T-helper 1 cell (primary cell): ENCODE measurements around the gene SRXN1.
"Not testable (repeated sequence)": the region's sequence is repeated elsewhere in the genome, so short reads cannot be mapped to it uniquely, and the experiment has no call there.

Experiments
- DNase-seq, 5 donors: peaks; one replicate each; pipeline ENCODE4 v3.0.0-alpha.2; 2012 to 2020
- total RNA-seq, 4 donors: gene quantifications; one replicate each; lab custom pipeline; 2026; lab: John Stamatoyannopoulos, UW

SRXN1 gene
- total RNA-seq = 0 reads per million in 4 donors

DNA sequence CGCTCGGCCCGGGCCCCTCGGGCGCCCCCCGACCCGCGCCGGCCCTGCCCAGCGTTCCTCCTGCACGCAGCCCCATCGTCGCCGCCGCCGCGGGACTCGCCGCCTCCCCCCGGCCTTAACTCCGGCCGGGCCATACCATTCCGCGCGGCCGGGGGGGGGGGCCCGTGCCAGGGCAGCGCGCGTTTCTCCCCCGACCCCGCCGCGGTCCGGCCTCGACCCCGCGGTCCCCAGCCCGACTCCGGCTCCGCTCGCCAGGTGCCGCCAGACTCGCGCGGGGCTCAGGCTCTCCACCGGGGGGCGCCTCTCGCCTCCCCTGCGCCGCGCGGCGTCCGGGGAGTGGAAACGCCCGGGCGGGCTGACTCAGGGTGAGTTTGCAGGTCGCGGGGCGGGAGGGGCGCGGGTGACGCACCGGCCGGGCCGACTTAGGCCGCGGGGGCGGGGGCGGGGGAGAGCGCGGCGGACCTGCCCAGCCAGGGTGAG lies at the start of gene SRXN1:
TSS of gene SRXN1 (minus strand) at position 91 of the 480 bp plus-strand sequence. CDS start at position 76, 15 bp downstream.
- DNase-seq = peak; percentile 60 to 82 (median 63)

DNA sequence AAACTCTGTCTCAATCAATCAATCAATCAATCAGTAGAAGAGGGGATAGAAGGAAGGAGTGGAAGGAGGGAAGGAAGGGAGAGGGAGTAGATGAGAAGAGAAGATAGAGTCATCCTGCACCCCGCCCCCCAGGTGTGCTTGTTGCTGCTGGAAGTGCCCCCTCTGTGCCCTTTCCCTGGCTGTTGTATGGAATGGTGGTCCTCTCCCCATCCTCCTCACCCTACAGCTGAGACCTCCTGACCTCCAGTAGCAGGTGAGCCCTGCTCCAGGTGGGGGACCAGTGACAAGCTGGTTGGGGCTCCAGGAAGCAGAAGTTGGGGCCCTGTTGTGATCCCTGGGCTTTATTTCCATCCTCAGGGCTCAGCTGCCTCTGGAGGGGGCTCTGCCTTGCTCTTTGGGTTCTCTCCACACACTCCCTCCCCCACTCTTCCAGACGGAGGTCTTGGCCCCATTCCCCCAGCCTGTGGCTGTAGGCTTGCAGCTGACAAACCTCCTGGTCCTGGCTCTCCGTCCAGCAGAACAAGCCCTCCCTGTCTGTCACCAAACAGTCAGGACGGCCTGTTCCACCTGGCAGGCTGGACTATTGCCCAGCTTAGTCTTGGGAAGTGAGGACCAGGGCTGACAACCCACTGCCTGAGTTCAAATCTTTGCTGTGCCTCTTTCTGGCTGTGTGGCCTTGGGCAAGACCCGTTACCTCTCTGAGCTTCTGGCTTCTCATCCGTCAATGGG lies 48.6 kb upstream of the SRXN1 start:
- no peak for DNase-seq

DNA sequence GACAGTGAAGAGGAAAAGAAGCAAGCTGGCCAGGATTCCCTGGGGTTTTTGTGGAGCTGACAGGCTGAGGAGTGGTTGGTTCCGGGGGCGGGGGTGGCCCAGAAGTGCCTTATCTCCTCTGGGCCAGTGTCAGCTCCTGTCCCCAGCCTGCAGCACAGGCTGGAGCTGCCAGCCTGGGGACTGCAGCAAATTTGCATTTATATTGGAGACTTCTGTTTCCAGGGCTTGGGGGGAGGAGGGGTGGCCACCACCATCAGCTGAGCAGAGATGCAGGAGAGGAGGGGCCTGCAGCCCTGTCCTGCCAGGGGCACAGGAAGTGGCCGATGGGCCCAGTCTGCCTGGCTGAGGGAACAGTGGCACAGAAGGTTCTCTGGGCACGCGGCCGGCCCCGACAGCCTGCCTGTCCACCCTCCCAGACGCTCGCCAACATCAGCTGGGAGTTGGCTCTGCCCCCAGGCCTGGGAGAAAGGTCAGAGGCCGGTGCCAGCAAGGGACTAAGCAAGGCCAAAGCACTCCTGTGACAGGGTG lies 46.9 kb upstream of the SRXN1 start:
- DNase-seq = no peak

DNA sequence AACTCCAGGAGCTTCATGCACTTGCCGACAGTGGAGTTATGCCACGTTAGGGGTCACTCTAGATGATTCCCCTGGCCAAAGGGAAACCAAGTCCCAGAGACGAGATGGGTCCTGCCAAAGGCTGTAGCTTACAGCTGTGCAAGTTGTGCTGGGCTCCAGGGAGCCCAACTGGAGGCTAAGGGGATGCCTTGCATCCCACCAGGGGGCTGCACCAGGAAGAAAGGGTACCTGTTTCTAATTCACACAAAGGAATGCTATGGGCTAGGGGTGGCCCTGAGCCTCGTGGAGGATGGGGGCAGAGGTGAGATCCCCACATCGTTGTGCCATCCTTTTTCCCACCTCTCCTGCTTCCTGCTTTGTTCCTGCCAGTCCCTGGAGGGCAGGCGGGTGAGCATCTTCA lies 46.3 kb upstream of the SRXN1 start:
- DNase-seq = no peak

DNA sequence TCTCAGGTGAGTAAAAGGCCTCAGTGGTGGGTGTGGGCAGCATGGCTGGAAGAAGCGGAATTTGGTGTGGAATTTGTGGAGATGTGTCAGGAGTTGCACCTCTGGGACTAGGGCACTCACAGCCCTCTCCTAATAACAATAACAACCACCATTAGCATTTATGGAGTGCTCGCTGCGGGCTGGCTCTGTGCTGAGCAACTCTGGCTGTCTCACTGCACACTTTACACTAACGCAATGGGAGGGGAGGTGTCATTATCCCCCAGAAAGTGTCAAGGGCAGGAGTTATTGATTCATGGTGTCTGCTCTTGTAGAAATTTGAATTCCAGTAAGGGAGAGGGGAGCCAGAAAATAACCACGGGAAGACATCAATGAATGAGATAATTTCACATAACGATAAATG lies 45.3 kb upstream of the SRXN1 start:
- DNase-seq = no peak

DNA sequence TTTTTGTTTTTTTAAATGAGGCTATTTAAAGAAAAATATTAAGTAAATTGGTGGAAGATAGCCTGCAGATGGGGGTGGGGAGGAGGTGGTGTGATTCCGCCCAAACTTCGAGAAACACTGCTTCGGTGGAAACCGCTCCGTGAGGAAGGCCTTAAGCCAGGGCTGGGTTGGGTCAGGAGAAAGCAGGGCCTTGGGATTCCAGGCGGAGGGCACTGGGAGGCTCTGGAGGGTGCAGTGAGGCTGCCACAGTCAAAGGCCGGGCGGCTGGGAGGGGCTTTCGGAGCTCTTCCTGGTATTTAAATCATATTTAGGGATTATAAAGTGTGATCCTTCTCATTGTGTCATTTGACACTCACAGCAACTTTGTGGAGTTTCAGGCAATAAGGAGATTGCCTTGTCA lies 44.8 kb upstream of the SRXN1 start:
- no peak for DNase-seq

DNA sequence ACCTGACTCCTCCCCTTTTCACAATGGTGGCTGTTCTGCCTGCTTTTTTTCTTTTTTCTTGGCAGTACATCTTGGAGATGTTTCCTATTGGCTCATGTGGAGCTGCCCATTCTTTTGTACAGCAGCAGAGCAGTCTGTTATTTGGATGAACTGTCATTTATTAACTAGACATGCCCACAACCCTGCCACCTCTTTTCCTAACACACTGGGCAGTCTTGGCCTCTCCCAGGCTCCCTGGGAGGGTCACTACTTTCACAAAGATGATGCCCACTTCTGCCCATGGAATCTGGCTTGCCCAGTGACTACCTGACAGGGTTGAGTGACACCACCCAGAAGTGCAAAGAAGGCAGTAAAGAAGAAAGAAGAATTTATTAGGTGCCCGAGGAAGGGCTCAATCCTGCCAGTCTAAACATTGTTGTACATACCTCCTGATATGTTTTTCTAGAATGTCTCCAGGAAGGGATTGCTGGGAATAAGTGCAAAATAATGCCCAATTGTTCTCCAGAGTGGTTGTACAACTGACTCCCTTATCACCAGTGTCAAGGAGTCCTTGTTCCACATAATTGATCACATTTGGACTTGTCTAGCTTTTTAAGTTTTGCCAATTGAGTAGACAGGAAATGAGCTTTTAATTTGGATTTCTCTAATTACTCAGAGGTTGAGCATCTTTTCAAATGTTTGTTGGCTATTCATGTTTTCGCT lies 42.3 kb upstream of the SRXN1 start:
- DNase-seq = no peak

DNA sequence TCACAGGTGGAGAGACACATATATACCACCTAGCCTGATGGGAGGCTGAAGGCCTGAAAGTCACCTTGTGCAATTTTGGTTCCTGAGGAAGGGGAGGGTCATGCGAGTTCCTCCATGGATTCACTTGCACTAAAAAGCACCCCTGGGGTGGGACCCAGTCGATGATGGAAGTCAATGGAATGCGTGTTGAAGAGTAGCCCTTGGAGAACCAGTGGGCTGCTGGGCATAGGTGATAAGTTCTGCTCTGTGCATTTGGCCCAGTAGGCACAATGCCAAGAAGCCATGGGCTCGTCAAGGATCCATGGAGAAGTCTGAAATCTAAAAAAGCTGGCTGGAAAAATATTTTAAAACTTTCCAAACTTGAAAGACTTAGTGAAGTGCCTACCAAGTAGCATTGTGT lies 41.5 kb upstream of the SRXN1 start:
- no peak for DNase-seq

DNA sequence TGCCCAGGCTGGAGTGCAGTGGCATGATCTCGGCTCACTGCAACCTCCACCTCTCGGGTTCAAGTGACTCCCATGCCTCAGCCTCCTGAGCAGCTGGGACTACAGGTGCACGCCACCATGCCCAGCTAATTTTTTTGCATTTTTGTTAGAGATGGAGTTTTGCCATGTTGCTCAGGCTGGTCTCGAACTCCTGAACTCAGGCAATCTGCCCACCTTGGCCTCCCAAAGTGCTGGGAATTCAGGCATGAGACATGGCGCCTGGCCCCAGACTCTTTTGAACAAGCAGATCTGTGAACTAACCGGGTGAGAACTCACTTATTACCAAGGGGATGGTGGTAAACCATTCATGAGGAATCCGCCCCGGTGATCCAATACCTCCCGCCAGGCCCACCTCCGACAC lies 40.8 kb upstream of the SRXN1 start:
- not testable (repeated sequence) for DNase-seq

DNA sequence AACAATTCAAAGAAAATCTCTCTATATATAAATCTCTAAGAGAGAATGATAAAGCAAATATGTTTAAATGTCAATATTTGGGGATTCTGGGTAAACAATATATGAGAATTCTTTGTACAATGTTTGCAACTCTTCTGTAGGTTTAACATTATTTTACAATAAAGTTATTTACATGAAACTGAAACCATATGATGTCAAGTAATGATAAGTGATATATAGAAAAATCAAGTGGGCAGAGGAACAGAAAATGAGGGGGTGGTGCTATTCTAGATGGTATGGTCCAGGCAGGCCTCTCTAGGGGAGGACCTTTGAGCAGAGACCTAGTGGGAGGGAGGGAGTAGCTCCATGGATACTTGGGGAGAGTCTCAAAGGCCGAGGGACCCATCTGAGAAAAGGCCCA lies 39.0 kb upstream of the SRXN1 start:
- no peak for DNase-seq

DNA sequence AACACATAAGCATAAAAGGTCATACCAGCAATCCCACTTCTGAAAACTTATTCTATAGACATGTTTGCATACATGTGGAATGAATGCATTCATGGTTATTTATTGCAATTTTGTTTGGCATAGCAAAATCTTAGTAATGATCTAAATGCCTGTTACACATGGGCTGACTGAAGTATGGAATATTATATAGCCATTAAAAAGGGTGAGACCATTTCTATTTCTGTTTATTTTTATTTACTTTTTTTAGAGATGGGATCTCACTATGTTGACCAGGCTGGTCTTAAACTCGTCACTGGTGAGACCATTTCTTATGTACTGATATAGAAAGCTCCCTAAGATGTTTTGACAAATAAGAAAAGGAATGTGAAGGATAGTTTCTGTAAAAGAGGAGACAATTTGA lies 36.9 kb upstream of the SRXN1 start:
- no peak for DNase-seq

DNA sequence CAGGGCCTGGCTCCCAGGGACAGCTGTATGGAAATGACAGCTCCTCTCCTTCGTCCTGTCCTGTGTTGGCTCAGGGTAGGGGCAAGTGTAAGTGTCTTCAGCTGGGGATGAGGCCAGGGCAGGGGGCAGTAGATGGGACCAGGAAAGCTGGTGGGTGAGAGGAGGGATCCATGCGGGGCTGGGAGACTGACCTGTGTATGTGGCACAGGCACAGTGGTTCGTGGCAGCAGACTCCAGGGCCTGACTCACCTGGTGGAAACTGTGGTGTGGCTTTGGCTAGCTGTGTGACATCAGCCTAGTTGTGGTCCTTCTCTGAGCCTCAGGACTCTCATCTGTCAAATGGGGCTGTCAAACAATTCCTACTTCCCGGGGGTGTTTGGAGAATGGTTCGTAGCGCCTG lies 36.3 kb upstream of the SRXN1 start:
- no peak for DNase-seq

DNA sequence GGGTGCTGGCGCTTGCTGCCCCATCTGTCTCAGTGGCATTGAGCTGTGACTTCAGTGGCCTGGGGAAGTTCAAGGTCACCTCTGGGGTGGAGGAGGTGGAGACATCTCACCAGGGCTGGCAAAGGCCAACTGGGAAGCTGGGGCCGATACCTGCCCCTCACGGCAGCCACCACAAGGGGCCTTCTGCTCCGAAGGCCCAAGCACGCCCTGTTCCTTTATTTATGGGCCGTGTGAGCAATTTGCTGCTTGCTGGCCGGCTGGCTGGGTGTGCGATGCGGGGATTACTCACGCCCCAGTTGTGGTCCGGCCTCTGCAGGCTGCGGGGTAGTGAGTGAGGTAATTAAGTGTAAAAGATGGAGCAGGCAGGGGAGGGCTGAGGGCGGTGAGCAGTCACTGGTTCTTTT lies 35.8 kb upstream of the SRXN1 start:
- no peak for DNase-seq

DNA sequence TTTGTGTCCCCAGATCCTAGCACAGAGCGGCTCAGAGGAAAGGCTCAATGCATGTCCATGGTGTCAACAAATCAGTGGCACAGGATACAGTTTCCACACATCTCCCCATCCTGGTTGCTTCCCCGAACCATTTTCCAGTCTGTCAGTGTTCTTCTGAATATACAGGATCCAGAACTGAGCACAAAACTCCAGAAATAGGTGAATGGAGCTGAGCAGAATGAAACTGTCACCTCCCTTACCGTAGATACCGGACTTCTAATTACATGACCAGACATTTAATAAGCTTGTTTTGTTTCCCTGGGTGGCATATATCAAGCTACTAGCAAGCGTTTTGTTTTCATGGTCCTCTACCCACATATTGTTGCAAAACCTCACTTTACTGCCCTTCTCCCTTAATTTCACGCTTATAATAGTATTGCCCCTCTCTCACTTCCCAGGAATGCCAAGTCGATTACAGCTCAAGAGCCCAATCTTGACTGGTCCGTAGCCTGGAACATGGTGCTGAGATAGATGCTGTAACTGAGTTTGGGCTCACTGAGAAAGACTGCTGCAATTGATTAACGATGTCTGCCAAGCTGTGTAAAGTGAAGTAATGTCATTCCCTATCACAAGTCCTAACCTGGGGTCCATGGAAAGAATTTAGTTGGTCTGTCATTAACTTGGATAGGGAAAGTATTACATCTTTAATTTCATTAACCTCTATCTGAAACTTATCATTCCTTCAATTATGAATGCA lies 34.6 kb upstream of the SRXN1 start:
- DNase-seq = no peak

DNA sequence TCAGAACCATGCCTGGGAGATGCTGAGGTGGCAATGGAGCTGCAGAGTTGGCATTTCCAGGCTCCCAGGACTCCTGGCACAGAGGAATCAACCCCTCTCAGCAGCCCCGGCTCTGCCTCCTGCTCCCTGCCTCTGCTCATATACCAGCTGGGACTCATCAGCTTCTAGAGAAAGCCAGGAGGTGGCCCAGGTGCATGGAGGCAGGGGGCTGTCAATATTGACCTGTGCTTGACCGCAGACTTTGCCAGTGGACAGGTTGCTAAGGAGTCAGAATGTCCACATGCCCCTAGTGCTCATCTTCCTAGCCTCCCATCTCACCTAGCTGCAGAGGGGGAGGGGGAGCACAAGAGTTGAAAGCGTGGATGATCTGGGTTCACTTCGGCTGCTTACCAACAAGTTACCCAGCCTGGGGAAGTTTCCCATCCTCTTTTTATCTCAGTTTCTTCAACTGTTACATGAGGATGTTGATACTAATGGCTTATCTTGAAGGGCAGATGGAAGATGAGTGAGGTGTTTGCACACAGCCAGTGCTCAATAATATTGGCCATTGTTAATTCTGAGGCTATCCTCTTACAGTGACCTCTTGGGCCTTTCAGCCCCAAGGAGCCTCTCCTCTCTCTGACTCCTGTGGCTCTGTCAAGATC lies 31.8 kb upstream of the SRXN1 start:
- no peak for DNase-seq

DNA sequence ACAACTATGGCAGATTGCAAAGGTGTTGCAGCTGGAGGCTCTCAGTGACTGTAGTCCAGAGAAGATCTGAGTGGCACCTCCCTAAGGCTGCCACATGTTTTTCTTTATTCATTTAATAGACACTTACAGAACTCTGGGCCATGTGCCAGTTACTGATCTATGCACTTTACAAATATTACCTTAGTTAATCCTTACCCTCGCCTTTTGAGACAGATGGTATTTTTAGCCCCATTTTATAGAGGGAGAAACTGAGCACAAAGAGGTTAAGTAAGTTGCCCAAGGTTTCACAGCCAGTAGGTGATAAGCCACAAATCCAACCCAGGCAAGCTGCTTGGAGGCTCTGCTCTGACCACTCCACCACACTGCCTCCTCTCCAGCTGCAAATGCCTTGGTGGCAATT lies 29.1 kb upstream of the SRXN1 start:
- no peak for DNase-seq

DNA sequence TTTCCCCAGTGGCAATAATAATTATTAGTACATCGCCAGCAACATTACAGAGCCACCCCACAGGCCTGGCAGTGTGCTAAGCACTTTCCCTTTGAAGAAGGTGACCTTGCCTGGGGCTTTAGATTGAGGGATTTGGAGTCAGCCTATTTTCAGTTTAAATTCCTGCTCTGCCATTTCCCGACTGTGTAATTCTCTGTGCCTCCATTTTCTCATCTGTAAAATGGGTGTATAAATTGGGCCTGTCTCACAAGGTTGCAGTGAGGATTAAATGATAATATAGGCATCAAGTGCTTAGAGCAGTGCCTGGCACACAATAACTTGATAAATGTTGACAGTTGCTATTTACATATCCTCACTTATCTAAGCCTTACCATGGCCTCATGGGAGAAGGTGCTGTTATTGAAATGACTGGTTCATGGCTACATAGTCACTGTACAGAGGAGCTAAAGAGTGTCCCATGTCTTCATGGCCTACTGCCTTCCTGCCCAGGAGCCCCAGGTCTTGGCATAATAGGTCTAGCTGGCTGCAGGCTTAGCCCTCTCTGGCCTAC lies 27.7 kb upstream of the SRXN1 start:
- DNase-seq = no peak

DNA sequence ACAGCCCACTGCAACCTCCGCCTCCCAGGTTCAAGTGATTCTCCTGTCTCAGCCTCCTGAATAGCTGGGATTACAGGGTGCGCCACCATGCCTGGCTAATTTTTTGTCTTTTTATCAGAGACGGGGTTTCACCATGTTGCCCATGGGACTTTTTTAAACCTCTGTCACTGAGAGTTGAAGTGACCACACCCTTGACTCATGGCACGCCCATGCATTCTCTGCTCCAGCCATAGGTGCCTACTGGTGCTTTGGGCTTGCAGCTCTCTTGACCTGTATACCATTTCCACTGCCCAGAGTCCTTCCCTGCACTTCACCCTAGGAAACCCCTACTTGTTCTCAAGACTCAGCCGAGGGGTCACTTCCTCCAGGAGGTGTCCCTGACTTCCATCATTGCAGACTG lies 25.0 kb upstream of the SRXN1 start:
- no peak for DNase-seq

DNA sequence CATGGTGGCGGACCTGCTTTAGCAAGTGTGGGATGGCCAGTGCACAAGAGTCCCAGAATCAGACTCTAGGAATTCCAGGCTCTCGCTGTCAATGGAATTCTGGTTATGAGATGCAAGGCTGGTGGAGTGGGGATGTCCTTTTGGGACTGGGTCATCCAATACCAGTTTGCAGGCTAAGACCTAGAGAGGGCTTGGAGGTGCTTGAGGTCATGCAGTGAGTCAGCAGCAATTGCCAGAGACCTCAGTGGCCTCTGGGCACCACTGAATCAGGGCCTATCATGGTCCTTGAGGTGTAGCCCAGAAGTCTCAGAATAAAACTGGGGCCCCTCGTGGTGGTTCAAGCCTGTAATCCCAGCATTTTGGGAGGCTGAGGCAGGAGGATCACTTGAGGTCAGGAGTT lies 24.0 kb upstream of the SRXN1 start:
- DNase-seq = no peak

DNA sequence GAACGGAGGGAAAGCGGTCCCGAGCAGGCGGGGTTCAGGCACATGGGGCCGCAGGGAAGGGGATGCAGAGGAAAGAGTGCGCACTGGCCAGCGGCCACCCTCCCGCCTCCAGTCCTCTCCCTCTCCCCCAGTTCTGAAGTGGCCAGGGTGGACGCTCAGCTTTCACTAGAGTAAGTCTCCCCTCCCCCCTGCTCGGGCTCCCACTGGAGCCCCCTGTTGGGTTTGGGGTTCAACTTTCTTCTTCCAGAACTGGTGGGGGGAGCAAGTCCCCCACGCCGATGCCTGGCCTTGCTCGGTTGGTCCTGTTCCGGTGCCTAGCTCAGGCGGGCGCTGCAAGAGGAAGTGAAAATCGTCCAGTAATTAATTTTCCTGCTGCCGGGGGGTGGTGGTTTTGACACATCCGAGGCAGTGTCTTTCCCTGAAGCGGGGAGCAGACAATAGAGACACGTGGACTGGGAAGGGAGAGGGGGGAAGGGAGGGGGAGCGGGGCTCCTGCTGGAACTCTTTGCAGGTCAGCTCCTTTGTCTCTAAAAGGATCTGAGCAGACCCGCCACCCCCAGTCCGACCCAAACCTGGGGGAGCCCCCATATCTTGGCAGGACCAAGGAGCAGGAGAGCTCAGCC lies 23.4 kb upstream of the SRXN1 start:
- DNase-seq = no peak

DNA sequence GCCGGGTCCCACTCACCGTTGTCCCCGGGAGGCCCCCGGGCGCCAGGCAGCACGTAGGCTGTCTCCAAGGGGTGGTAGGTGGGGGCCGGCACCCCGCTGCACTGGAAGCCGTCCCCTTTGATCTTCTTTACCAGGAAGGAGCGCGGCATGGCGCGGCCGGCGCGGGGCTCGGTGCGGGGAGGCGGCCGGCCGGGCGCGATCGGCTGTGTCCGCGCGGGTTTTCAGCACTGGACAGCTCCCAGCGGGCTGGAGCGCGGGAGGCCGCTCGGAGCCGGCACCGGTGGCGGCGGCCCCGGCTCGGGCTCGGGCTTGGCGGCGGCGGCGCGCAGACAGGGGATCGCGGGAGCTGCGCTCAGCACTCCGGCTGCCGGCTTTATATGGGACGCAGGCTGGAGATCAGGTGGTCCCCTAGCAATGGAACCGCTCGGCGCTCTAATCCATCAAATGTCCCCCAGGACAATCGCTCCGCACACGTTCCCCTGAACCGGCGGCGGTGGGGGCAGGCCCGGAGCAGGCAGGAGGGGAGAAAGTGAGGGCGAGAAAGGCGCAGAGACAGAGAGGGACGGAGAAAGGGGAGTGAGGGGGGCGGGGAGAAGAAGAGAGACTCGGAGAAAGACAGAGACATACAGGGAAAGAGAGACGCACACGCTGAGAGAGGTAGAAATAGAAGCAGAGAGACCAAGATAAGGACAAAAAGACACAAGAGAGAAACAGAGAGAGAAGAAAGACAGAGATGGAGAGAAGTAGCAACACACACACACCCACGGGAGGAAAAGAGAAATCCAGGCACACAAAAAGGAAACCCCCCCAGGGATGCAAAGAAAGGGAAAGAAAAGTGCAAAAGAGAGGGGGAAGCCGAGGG lies 22.7 kb upstream of the SRXN1 start, which contains the start of gene SCRT2:
TSS of gene SCRT2 (minus strand) at position 350 of the 862 bp plus-strand sequence. CDS start at position 149, 201 bp downstream.
- peak; percentile 27 to 60 (median 37) for DNase-seq
